HepG2 (cell line): ENCODE data around the gene ADCY7. TPM values are rescaled to one million over a fixed set of nuclear protein-coding genes. Genes with fewer than 3 reads are reported as not detected.

Source experiments
- ARHGAP35 ChIP-seq: sonication (generic); formaldehyde crosslinking; IDR thresholded peaks from 2 replicates; pipeline ENCODE4 v1.9.0; 2022; ENCODE audit warnings: mild to moderate bottlenecking, inconsistent platforms, moderate library complexity, missing genetic modification reagents, borderline replicate concordance
- FOXM1 ChIP-seq: sonication (generic); formaldehyde crosslinking; IDR thresholded peaks from 2 replicates; pipeline ENCODE4 v1.5.0; 2020; ENCODE audit warnings: missing genetic modification reagents
- NFYC ChIP-seq: IDR thresholded peaks from 2 replicates; pipeline ENCODE4 v1.6.1; 2016; ENCODE audit warnings: missing genetic modification reagents, missing compliant biosample characterization
- PHF21A ChIP-seq: sonication (generic); formaldehyde crosslinking; IDR thresholded peaks from 2 replicates; pipeline ENCODE4 v1.5.0; 2020; ENCODE audit warnings: mild to moderate bottlenecking, missing genetic modification reagents
- RBAK ChIP-seq: sonication (generic); formaldehyde crosslinking; IDR thresholded peaks from 2 replicates; pipeline ENCODE4 v1.5.1; 2020; ENCODE audit warnings: mild to moderate bottlenecking, missing genetic modification reagents
- RXRB ChIP-seq: IDR thresholded peaks from 2 replicates; pipeline ENCODE4 v1.6.1; 2016; ENCODE audit warnings: borderline replicate concordance, missing genetic modification reagents, missing compliant biosample characterization
- SIN3A ChIP-seq: IDR thresholded peaks from 2 replicates; pipeline ENCODE4 v1.6.1; 2011; ENCODE audit warnings: low read depth, mild to moderate bottlenecking, control low read depth, low read length, borderline replicate concordance
- XBP1 ChIP-seq: sonication (generic); formaldehyde crosslinking; IDR thresholded peaks from 2 replicates; pipeline ENCODE4 v1.5.0; 2020; ENCODE audit warnings: missing genetic modification reagents
- ZBTB49 ChIP-seq: sonication (generic); formaldehyde crosslinking; IDR thresholded peaks from 2 replicates; pipeline ENCODE4 v1.4.0; 2020; ENCODE audit warnings: missing genetic modification reagents, borderline replicate concordance
- ZNF773 ChIP-seq: sonication (generic); formaldehyde crosslinking; IDR thresholded peaks from 2 replicates; pipeline ENCODE4 v1.4.0; 2020; ENCODE audit warnings: missing genetic modification reagents, borderline replicate concordance
- polyA plus RNA-seq, 8 experiments: library from polyadenylated mRNA; depleted of rRNA in 3 of 8; stranded (reverse) in 7 of 8; unstranded in 1 of 8; fragments of >200 nt; fragmentation: Illumina TruSeq in 4 of 8; extraction: Trizol in 4 of 8; gene quantifications; 2 replicates each; pipeline versions ENCODE4 v1.2.1 to v1.2.3, GENCODE V29; 2011 to 2016; ENCODE audit warnings: low read depth in 4 of 8, missing spikeins in 1 of 8, mixed read lengths in 1 of 8; ENCODE audit not compliant: insufficient read depth in 1 of 8
- total RNA-seq, 5 experiments: library from RNA; depleted of rRNA; stranded (reverse); fragments of >200 nt; fragmentation: Illumina TruSeq; extraction: Trizol; gene quantifications; 2 replicates each; pipeline ENCODE4 v1.2.3, GENCODE V29; 2016; ENCODE audit warnings: low read depth in 1 of 5
- TF ChIP-seq, protein P1 (sequence below), 2 experiments: sonication (generic) in 1 of 2; formaldehyde crosslinking in 1 of 2; IDR thresholded peaks; 2 replicates each; pipeline versions ENCODE4 v1.4.0 to v1.6.1; 2016 to 2020; ENCODE audit warnings: borderline replicate concordance in 1 of 2, low read depth in 1 of 2, mild to moderate bottlenecking in 1 of 2, missing genetic modification reagents in 1 of 2
- TF ChIP-seq, protein P2 (sequence below): IDR thresholded peaks from 2 replicates; pipeline ENCODE4 v1.6.1; 2016
- TF ChIP-seq, protein P3 (sequence below): sonication (generic); formaldehyde crosslinking; IDR thresholded peaks from 2 replicates; pipeline ENCODE4 v1.4.0; 2020; ENCODE audit warnings: missing genetic modification reagents
- TF ChIP-seq, protein P4 (sequence below): IDR thresholded peaks from 2 replicates; pipeline ENCODE4 v1.6.1; 2012; ENCODE audit warnings: low read depth, low read length, improper control_type of control experiment
- TF ChIP-seq, protein P5 (sequence below), 2 experiments: sonication (generic) in 1 of 2; formaldehyde crosslinking in 1 of 2; IDR thresholded peaks; 2 replicates each; pipeline versions ENCODE4 v1.4.0 to v1.6.1; 2018 to 2020; ENCODE audit warnings: missing genetic modification reagents in 2 of 2, borderline replicate concordance in 1 of 2, low read depth in 1 of 2, mild to moderate bottlenecking in 1 of 2, missing biosample characterization in 1 of 2

ADCY7 gene
- total and polyA plus RNA-seq, 2 of the 13 experiments (the other 11 are each of a cell fraction or from before 2014, with no cell fraction given), result 2.2 to 4.3 TPM

- TF ChIP-seq, protein P1, sequence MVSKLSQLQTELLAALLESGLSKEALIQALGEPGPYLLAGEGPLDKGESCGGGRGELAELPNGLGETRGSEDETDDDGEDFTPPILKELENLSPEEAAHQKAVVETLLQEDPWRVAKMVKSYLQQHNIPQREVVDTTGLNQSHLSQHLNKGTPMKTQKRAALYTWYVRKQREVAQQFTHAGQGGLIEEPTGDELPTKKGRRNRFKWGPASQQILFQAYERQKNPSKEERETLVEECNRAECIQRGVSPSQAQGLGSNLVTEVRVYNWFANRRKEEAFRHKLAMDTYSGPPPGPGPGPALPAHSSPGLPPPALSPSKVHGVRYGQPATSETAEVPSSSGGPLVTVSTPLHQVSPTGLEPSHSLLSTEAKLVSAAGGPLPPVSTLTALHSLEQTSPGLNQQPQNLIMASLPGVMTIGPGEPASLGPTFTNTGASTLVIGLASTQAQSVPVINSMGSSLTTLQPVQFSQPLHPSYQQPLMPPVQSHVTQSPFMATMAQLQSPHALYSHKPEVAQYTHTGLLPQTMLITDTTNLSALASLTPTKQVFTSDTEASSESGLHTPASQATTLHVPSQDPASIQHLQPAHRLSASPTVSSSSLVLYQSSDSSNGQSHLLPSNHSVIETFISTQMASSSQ (IDR thresholded peaks at IDR 0.05; ENCODE audit: low read depth), result no peak
- TF ChIP-seq, protein P1 (CRISPR knock-in tag; IDR thresholded peaks at IDR 0.05; ENCODE audit: borderline replicate concordance), result no peak
- TF ChIP-seq SIN3A, result no peak
- TF ChIP-seq XBP1, result no peak
- TF ChIP-seq, protein P2, sequence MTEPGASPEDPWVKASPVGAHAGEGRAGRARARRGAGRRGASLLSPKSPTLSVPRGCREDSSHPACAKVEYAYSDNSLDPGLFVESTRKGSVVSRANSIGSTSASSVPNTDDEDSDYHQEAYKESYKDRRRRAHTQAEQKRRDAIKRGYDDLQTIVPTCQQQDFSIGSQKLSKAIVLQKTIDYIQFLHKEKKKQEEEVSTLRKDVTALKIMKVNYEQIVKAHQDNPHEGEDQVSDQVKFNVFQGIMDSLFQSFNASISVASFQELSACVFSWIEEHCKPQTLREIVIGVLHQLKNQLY (CRISPR knock-in tag), result no peak
- TF ChIP-seq, protein P3, sequence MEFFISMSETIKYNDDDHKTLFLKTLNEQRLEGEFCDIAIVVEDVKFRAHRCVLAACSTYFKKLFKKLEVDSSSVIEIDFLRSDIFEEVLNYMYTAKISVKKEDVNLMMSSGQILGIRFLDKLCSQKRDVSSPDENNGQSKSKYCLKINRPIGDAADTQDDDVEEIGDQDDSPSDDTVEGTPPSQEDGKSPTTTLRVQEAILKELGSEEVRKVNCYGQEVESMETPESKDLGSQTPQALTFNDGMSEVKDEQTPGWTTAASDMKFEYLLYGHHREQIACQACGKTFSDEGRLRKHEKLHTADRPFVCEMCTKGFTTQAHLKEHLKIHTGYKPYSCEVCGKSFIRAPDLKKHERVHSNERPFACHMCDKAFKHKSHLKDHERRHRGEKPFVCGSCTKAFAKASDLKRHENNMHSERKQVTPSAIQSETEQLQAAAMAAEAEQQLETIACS (CRISPR knock-in tag), result no peak
- TF ChIP-seq, protein P4, sequence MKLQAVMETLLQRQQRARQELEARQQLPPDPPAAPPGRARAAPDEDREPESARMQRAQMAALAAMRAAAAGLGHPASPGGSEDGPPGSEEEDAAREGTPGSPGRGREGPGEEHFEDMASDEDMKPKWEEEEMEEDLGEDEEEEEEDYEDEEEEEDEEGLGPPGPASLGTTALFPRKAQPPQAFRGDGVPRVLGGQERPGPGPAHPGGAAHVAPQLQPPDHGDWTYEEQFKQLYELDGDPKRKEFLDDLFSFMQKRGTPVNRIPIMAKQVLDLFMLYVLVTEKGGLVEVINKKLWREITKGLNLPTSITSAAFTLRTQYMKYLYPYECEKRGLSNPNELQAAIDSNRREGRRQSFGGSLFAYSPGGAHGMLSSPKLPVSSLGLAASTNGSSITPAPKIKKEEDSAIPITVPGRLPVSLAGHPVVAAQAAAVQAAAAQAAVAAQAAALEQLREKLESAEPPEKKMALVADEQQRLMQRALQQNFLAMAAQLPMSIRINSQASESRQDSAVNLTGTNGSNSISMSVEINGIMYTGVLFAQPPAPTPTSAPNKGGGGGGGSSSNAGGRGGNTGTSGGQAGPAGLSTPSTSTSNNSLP, result no peak
- TF ChIP-seq ZNF773 (CRISPR knock-in tag), result no peak
- TF ChIP-seq RXRB (CRISPR knock-in tag), result no peak
- TF ChIP-seq, protein P5, sequence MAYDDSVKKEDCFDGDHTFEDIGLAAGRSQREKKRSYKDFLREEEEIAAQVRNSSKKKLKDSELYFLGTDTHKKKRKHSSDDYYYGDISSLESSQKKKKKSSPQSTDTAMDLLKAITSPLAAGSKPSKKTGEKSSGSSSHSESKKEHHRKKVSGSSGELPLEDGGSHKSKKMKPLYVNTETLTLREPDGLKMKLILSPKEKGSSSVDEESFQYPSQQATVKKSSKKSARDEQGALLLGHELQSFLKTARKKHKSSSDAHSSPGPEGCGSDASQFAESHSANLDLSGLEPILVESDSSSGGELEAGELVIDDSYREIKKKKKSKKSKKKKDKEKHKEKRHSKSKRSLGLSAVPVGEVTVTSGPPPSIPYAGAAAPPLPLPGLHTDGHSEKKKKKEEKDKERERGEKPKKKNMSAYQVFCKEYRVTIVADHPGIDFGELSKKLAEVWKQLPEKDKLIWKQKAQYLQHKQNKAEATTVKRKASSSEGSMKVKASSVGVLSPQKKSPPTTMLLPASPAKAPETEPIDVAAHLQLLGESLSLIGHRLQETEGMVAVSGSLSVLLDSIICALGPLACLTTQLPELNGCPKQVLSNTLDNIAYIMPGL (CRISPR knock-in tag; IDR thresholded peaks at IDR 0.05; ENCODE audit: borderline replicate concordance in 1 of 2, low read depth in 1 of 2), result no peak
- 0 out of 2 replicates have a peak, but pooled peaks have one; percentile 41 for TF ChIP-seq PHF21A (CRISPR knock-in tag)
- no peak for TF ChIP-seq ARHGAP35
- TF ChIP-seq RBAK (CRISPR knock-in tag), result no peak
- no peak for TF ChIP-seq NFYC (CRISPR knock-in tag)
- no peak for TF ChIP-seq ZBTB49
- no peak for TF ChIP-seq FOXM1
Observed at GRCh38 chr16:50309527-50310307, 43.4 kb downstream of the ADCY7 start (continued).
